HG03097 (cell line): ENCODE data around the gene RDH13.
"Not testable (repeated sequence)": the region's sequence is repeated elsewhere in the genome, so short reads cannot be mapped to it uniquely, and the experiment has no call there.

Experiments
- ATAC-seq: cut with Tn5 transposase; IDR thresholded peaks from one replicate; pipeline ENCODE4 v1.9.1; 2021; ENCODE audit not compliant: unreplicated experiment, low FRiP score

Gene RDH13, protein sequence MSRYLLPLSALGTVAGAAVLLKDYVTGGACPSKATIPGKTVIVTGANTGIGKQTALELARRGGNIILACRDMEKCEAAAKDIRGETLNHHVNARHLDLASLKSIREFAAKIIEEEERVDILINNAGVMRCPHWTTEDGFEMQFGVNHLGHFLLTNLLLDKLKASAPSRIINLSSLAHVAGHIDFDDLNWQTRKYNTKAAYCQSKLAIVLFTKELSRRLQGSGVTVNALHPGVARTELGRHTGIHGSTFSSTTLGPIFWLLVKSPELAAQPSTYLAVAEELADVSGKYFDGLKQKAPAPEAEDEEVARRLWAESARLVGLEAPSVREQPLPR

GRCh38 chr19:55062735-55063491, at the start of gene RDH13:
Gene RDH13 (minus strand): TSS chr19:55063148. CDS start chr19:55063032, 116 bp downstream.
- peak; percentile 74 for ATAC-seq

GRCh38 chr19:55112246-55112776, 49.4 kb upstream of the RDH13 start:
- ATAC-seq = no peak

DNA sequence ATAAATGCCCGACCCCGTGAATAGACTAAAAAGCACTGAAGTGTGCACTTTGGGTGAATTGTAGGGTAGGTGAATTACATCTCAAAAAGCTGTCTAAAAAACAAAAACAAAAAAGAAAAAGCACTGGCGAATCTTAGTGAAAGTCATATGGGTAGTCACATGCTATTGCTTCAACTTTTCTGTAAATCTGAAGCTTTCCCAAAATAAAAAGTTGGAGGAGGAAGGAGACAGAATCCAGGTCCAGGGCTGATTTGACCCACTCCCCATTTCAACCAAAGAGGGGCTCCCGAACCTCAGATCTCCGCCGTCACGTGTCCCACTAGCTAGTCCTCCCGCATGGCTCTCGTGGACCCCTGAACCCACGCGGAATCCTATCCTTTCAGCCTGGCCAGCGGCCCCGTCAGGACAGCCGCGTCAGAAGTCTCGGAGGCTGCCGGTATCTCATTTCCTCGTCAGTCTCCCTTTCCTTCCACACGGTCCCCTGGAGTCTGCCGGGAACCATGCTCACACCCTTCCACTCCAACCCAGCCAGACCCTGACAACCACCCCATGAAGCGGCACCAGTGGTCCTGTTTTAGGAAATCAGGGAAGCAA, 48.4 kb upstream of the RDH13 start:
- no peak for ATAC-seq

DNA sequence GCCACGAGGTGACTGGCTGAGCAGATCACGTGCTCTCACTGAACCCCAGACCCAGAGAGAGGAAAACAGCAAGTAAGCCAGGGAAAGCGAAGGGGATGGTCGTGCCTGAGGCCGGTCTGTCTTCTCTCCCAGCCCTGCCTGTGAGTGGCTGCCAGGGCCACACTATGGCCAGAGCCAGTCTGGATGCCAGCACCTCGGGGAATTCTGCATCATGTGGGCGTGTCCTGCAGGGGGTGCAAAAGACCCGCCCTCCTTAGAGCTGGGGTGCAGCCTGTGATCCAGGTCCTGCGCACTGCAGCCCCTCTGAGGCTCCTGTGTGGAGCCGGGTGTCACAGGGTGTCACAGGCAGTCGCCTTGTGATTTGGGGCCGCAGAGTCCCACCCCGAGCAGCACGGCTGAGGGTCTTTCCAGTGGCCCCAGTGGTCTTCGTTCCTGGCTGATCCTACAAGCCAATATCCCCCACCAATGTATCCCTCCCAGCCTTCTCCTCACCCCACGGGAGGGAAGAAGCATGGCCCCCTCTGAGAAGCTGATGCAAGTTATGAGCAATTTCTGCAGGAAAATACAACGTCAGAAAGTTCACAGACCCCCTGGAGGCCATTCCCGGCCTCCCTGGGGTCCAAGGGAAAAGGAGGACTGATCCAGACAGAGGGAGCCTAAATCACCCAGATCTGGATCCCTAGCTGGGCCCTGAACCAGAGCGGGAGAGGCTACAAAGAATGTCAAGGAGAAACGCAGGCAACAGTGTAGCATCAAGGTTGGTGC, 46.8 kb upstream of the RDH13 start:
- no peak for ATAC-seq

- not testable (repeated sequence) for ATAC-seq
Measured at GRCh38 chr19:55107252-55107651, 44.3 kb upstream of the RDH13 start.

DNA sequence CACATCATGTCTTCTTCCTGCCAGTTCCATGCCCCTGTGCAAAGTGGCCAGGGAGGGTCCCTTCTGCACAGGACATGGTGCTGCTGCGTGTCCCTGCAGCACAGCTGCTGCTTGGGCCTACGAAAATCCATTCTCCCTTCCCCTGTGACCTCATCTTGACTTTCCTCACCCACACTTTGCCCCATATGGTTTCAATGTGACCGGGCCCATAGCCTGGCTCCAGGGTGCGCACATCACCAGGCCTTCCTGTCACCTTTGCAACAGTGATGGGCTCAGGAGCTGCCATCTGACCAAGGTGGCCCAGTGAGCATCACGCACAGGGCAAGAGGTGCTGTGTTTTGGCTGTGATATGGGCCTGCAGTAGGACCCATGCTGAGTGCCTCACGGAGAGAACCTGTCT, 43.6 kb upstream of the RDH13 start:
- no peak for ATAC-seq

GRCh38 chr19:55105237-55105636, 42.3 kb upstream of the RDH13 start:
- no peak for ATAC-seq

GRCh38 chr19:55103190-55103589, 40.2 kb upstream of the RDH13 start:
- no peak for ATAC-seq

GRCh38 chr19:55101261-55101660, 38.3 kb upstream of the RDH13 start:
- no peak for ATAC-seq

DNA sequence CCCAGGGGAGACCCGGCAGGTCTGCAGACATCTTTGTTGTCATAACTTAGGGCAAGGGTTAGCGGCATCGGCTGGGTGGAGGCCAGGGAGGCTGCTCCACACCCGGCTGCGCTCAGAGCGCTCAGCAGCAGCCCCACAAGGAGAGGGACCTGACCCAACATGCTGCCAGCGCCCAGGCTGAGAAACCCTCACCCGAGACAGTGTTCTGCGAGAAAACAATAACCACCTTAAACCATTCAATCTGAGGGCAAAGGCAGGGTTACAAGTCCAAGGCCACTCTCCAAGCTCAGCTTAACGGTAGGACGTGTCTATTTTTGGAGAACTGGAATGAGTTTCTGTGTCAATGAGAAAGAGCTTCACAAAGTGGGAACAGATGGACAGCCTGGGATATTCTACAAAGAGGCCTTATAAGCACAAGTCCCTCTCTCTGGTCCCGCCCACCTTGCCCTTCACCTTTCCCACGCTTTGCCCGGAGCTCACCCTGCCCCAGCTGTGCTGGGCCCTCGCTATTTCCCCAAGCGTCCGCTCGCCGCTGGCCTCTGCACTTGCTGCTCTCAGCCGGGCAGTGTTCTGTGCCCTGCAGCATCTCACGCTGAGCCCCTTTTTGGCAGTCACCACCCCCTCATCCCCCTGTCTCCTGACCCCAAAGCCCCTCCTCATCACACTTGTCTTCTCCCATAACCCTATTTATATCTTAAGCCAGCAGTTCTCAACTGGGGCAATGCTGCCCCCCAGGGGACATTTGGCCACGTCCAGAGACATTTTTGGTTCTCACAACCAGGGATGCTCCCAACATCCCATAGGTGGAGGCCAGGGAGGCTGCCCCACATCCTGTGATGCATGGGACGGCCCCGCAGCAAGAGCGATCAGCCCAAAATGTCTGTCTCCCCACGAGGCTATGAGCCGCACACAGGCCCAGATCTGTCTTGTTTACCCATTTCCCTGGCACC, 36.9 kb upstream of the RDH13 start:
- no peak for ATAC-seq

GRCh38 chr19:55098716-55099556, 36.0 kb upstream of the RDH13 start:
- no peak for ATAC-seq

- no peak for ATAC-seq
Measured at GRCh38 chr19:55097864-55098715, 35.1 kb upstream of the RDH13 start.

GRCh38 chr19:55096061-55096701, 33.2 kb upstream of the RDH13 start:
- ATAC-seq = no peak

GRCh38 chr19:55095260-55096060, 32.5 kb upstream of the RDH13 start:
- ATAC-seq = no peak

GRCh38 chr19:55094456-55095259, 31.7 kb upstream of the RDH13 start:
- no peak for ATAC-seq
